Measurements from ENCODE around the gene IGSF21. TPM values are rescaled to one million over a fixed set of nuclear protein-coding genes. Genes with fewer than 3 reads are reported as not detected.

Gene IGSF21
- total RNA-seq, 2 donors from 2014 or later, result 4.6 to 8.5 TPM

DNA sequence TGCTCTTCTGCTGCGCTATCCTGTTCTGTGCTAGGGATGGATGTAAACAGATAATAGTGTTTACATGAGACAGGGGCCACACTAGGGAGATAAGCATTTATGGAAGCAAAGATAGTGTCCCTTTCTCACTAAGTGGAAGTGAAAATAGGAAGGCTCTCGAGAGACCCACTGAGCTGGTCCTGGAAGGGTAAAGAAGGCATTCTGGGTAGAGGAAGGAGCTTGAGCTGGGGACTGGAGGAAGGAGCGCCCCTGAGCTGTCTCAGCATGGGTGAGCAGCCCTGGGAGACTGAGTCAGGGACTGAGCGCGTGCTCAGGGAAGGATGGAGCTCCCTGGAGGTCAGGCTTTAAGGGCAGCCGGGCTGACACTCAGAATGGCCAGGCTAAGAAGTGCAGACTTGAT lies 93.3 kb downstream of the IGSF21 start:
- intact Hi-C loops (cut with DNase I), result no loop called here
- no peak for TF ChIP-seq POLR2AphosphoS5 (IDR thresholded peaks at IDR 0.05)
- TF ChIP-seq, protein P1, sequence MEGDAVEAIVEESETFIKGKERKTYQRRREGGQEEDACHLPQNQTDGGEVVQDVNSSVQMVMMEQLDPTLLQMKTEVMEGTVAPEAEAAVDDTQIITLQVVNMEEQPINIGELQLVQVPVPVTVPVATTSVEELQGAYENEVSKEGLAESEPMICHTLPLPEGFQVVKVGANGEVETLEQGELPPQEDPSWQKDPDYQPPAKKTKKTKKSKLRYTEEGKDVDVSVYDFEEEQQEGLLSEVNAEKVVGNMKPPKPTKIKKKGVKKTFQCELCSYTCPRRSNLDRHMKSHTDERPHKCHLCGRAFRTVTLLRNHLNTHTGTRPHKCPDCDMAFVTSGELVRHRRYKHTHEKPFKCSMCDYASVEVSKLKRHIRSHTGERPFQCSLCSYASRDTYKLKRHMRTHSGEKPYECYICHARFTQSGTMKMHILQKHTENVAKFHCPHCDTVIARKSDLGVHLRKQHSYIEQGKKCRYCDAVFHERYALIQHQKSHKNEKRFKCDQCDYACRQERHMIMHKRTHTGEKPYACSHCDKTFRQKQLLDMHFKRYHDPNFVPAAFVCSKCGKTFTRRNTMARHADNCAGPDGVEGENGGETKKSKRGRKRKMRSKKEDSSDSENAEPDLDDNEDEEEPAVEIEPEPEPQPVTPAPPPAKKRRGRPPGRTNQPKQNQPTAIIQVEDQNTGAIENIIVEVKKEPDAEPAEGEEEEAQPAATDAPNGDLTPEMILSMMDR (IDR thresholded peaks at IDR 0.05), result no peak
- no peak for TF ChIP-seq POLR2A (IDR thresholded peaks at IDR 0.05)
- Histone ChIP-seq H3K4me3 (no peak overlapping the region), H3K27me3 (replicated peaks; ENCODE audit: insufficient read depth) (peaks cover 11% of the 10 kb centered on the region), H3K9me3 (no peaks in the 10 kb centered on the region), H3K27ac (no peak overlapping the region), H3K4me1 (replicated peaks) (no peaks in the 10 kb centered on the region), H3K36me3 (no peaks in the 10 kb centered on the region)
- DNase-seq (ENCODE audit: low spot score), result no peak
- WGBS, result 79% methylated on average over 6 of the region's 6 CpGs

GRCh38 chr1:18201997-18202719 lies 94.6 kb downstream of the IGSF21 start:
- WGBS, result 37% methylated on average over 4 of the region's 4 CpGs
- peaks cover 3% of the 10 kb centered on the region for H3K27me3 ChIP-seq (replicated peaks; ENCODE audit: insufficient read depth)
- TF ChIP-seq, protein P1 (IDR thresholded peaks at IDR 0.05), result no peak
- peak; percentile 89 for TF ChIP-seq POLR2AphosphoS5 (IDR thresholded peaks at IDR 0.05)
- H3K36me3 ChIP-seq, result no peaks in the 10 kb centered on the region
- no peak overlapping the region for H3K27ac ChIP-seq
- intact Hi-C loops (cut with DNase I), result no loop called here
- H3K9me3 ChIP-seq, result no peaks in the 10 kb centered on the region
- H3K4me3 ChIP-seq, result no peak overlapping the region
- peak; percentile 46 for DNase-seq (ENCODE audit: low spot score)
- no peaks in the 10 kb centered on the region for H3K4me1 ChIP-seq (replicated peaks)

DNA sequence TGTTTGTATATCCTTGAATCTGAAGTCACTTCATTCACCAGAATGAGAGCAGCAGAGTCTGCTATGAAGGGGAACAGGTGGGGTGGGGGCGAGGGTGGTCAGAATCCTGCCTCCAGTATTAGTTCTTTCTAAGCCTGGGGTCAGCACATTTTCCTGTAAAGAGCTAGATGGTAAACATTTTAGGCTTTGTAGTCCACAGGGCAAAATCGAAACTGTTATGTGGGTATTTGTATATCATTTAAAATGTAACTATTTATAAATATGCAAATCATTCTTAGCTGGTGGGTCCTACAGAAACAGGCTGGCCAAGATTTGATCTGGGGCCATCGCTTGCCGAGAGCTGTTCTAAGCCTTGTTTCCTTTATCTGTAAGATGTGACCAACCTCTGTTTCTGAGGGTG lies 96.0 kb downstream of the IGSF21 start:
- intact Hi-C loops (cut with DNase I), result no loop called here
- TF ChIP-seq POLR2AphosphoS5 (IDR thresholded peaks at IDR 0.05) (no peak), POLR2A (IDR thresholded peaks at IDR 0.05) (no peak)
- TF ChIP-seq, protein P1 (IDR thresholded peaks at IDR 0.05), result no peak
- peaks cover 3% of the 10 kb centered on the region for H3K27me3 ChIP-seq (replicated peaks; ENCODE audit: insufficient read depth)

DNA sequence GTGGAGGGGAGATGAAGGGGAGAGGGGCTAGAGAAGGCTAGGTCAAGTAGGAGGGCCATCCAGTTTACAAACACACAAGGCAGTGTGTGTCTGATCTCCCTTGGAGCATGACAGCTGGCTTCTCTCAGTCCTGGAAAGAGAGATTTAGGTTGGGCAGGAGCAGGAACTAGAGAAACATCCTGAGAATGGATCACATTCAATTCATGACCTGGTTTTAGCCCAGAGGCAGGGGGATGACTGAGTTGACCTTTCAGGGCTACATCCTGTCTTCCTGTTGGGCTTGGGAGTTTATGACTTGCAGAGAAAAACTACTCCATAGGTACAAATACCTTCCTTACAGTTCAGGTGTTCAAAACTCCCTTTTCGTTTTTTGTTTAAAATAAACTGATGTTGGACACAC lies 97.0 kb downstream of the IGSF21 start:
- Histone ChIP-seq H3K4me1 (replicated peaks) (no peaks in the 10 kb centered on the region), H3K27ac (no peak overlapping the region), H3K36me3 (no peaks in the 10 kb centered on the region), H3K27me3 (replicated peaks; ENCODE audit: insufficient read depth) (peaks cover under 1% of the 10 kb centered on the region), H3K9me3 (no peaks in the 10 kb centered on the region), H3K4me3 (no peak overlapping the region)
- TF ChIP-seq POLR2A (IDR thresholded peaks at IDR 0.05) (no peak), POLR2AphosphoS5 (IDR thresholded peaks at IDR 0.05) (no peak)
- TF ChIP-seq, protein P1 (IDR thresholded peaks at IDR 0.05), result no peak
- intact Hi-C loops (cut with DNase I), result no loop called here
- 27% methylated on average over 1 of the region's 1 CpG for WGBS
- no peak for DNase-seq (ENCODE audit: low spot score)

More for the DNA sequence above, 96.0 kb downstream of the IGSF21 start:
- Histone ChIP-seq H3K4me1 (replicated peaks) (no peaks in the 10 kb centered on the region), H3K9me3 (no peaks in the 10 kb centered on the region), H3K27ac (no peak overlapping the region), H3K36me3 (no peaks in the 10 kb centered on the region), H3K4me3 (no peak overlapping the region)
- WGBS, result 82% methylated on average over 4 of the region's 4 CpGs
- DNase-seq (ENCODE audit: low spot score), result no peak

DNA sequence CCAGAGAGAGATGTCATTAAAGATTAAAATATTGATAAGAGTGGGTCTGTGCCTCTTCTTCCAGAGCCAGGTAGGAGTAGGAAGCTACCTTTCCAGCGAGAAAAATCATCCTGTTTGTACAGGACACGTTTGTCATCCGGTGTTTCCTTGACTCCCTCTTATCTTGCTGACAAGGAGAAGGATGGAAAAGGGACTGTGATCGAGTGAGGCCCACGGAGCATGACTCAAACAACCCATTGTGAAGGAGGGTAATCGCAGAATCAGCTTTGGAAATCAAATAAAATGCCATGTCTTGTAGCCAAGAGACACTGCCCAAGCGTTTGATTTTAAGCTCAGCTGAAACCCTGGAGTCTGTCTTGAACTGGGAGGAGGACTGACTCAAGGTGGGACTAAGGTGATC lies 97.7 kb downstream of the IGSF21 start:
- no peak for DNase-seq (ENCODE audit: low spot score)
- TF ChIP-seq POLR2AphosphoS5 (IDR thresholded peaks at IDR 0.05) (no peak), POLR2A (IDR thresholded peaks at IDR 0.05) (no peak)
- TF ChIP-seq, protein P1 (IDR thresholded peaks at IDR 0.05), result no peak
- Histone ChIP-seq H3K4me1 (replicated peaks) (no peaks in the 10 kb centered on the region), H3K4me3 (no peak overlapping the region), H3K9me3 (no peaks in the 10 kb centered on the region), H3K27me3 (replicated peaks; ENCODE audit: insufficient read depth) (no peaks in the 10 kb centered on the region), H3K27ac (no peak overlapping the region), H3K36me3 (no peaks in the 10 kb centered on the region)
- intact Hi-C loops (cut with DNase I), result no loop called here
- WGBS, result 41% methylated on average over 7 of the region's 7 CpGs

Measured in prostate gland (tissue), 2 donors.